GM19395 (cell line): ENCODE measurements around the gene SETMAR.
"Not testable (repeated sequence)": the region's sequence is repeated elsewhere in the genome, so short reads cannot be mapped to it uniquely, and the experiment has no call there.

ENCODE experiments used
- ATAC-seq: cut with Tn5 transposase; IDR thresholded peaks from one replicate; pipeline ENCODE4 v1.9.1; 2021; ENCODE audit warnings: mild to moderate bottlenecking, moderate library complexity; ENCODE audit not compliant: unreplicated experiment

Gene SETMAR

DNA sequence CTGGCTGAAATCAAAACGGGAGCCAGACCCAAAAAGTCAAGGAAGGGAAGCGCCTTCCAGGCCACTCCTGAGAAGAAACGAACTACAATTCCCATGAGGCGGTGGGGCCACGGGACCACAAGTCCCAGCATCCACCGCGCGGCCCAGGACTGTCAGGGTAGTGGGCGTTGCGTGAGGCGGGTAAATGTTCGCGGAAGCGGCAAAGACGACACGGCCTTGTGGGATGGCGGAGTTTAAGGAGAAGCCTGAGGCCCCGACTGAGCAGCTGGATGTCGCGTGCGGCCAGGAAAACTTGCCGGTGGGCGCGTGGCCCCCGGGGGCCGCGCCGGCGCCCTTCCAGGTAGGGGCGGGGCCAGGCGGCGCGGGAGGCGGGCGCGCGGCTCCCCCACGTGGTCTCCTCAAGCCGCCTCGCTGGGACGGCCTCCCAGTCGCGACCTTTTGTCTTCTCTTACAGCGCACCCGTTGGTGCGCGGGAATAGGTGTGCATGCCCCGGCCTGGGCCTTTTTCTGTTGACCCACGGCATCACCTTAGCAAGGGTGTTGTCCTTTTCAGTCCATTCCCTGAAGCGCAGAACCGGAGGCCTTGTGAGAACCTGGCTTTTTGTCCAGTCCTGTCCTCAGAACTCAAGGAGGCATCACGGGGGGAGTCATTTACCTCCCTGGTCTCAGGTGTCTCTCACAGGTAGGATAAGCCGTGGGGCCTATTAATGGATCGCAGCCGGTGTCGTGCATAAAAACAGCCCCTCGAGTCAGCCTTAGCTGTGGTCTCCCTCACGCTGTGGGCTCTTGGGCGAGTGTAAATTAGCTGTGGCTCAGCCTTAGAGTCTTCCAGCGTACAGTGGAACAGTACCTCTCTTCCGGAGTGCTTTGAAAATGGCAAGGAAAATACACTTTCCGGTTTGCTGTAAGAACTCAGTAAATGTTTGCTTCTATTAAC lies at the start of gene SETMAR:
Gene SETMAR (plus strand): TSS at position 183 of the 937 bp plus-strand sequence. CDS start 2 bp downstream, at position 185.
- peak; percentile 98 for ATAC-seq

GRCh38 chr3:4261406-4261805 lies 41.8 kb upstream of the SETMAR start:
- no peak for ATAC-seq

- ATAC-seq: no peak
Measured at GRCh38 chr3:4264040-4264439, 39.1 kb upstream of the SETMAR start.

DNA sequence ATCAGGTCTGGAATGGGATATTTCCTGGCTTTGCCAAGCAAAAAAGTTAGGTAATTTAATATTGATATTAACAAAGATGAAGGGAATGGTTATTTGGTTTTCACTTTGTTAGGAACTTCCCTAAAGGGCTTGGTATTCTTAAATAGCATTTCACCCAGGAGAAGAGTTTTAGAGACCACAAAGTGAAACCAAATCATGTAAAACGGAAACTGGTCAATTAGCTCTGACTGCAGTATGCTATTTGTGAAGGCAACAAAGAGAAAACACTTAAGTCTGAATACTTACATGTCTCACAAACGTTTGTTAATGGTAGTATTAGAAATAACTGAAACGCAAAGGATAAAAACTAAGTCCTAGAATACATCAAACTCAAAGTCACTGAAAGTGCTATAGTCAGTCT lies 32.4 kb upstream of the SETMAR start:
- ATAC-seq: peak; percentile 81

DNA sequence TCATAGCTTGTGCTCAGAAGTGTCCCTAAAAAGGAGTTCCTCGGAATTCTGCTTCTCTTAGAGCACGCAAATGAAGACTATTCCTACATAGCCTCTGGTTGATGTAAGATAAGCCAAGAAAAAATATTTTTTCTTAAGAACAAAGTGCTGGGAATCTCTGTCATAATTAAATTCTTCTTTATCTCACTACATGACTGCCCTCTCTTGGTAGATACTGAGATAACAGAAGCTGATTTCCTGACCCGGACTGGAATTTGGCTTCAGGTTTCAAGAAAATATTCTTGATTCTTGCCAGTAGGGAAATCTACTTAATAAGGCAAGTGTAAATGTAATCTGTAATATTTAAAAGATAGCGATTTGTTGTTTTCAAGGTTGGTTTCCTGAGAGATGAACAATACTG lies 31.3 kb upstream of the SETMAR start:
- ATAC-seq: no peak

GRCh38 chr3:4279516-4280105 lies 23.6 kb upstream of the SETMAR start:
- no peak for ATAC-seq

DNA sequence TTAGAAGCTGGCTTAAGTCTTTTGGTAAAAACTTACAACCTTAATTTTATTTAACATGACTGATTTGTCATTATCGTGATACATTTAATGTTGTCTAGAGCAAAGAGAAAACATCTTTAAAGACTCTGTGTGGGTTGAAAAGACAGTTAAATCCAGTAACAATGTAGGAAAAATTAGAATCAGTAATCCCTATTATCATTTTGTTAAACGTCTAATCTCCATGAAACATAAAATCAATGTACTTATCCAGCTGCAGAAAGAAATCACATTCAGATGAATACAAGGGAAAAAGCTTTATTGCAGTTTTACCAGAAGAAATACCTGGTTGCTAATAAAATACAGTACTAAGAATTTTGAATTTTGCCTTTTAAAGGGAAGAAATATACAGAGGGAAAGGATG lies 21.2 kb upstream of the SETMAR start:
- no peak for ATAC-seq

DNA sequence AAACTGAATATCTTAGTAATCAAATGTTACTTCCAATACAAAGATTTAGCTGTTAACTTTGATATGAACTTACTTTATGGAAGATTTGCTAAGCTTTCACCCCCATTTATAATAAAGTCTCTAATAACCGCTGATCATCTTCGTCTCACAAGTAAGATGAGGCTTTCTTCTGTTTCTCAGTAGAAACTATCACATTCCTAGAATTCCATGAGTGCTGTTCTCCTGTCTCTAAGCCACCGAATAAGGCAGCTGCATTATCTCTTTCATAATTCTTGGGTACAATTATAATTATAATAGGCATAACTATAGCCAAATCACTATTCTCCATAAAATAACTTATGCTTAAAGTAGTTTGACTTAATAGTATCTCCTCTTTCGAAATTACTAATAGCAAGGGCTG lies 18.3 kb upstream of the SETMAR start:
- ATAC-seq: no peak

DNA sequence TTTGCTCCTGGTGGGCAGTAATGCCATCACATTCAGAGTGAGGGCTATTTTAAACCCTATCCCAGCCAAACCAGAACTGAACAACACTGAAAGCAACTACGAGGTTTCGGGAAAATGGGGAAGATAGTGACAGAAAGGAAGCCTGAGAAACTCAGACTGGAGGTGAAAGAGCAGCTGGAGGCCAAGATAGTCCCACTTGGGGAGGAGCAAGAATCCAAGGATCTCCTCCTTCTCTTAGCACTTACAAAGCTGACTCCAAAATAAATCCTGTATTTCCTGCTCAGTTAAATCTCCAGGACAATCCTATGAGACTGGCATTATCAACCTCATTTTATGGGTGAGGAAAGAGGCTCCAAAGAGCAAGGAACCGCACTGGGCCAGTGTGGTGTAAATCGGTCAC lies 14.1 kb upstream of the SETMAR start:
- ATAC-seq: no peak

GRCh38 chr3:4290272-4290893 lies 12.8 kb upstream of the SETMAR start:
- peak; percentile 86 for ATAC-seq

- no peak for ATAC-seq
Measured at GRCh38 chr3:4292301-4292700, 10.9 kb upstream of the SETMAR start.

GRCh38 chr3:4294616-4295327 lies 8.4 kb upstream of the SETMAR start:
- no peak for ATAC-seq

- ATAC-seq: not testable (repeated sequence)
Measured at GRCh38 chr3:4296454-4296853, 6.7 kb upstream of the SETMAR start.

GRCh38 chr3:4297486-4297885 lies 5.7 kb upstream of the SETMAR start:
- no peak for ATAC-seq

- ATAC-seq: no peak
Measured at GRCh38 chr3:4302747-4303146, 422 bp upstream of the SETMAR start.

GRCh38 chr3:4305210-4305609 lies 2.0 kb downstream of the SETMAR start:
- ATAC-seq: not testable (repeated sequence)

- ATAC-seq: no peak
Measured at GRCh38 chr3:4306091-4306490, 2.9 kb downstream of the SETMAR start.

GRCh38 chr3:4306860-4307259 lies 3.7 kb downstream of the SETMAR start:
- no peak for ATAC-seq

- ATAC-seq: no peak
Measured at GRCh38 chr3:4309491-4310128, 6.4 kb downstream of the SETMAR start.

GRCh38 chr3:4310971-4311370 lies 7.8 kb downstream of the SETMAR start:
- ATAC-seq: no peak

GRCh38 chr3:4311496-4311895 lies 8.3 kb downstream of the SETMAR start:
- no peak for ATAC-seq
